CD14-positive monocyte (primary cell): ENCODE data around the gene DTNBP1. TPM values are rescaled to one million over a fixed set of nuclear protein-coding genes. Genes with fewer than 3 reads are reported as not detected.

Experiments
- DNase-seq, 3 donors: peaks; one replicate each; pipeline ENCODE4 v3.0.0-alpha.2; 2011 to 2022
- H2AFZ ChIP-seq: 2 replicates; pipeline ENCODE4 v1.6.0; 2012; ENCODE audit warnings: mild to moderate bottlenecking, low read depth, low read length, inconsistent platforms; ENCODE audit not compliant: insufficient read depth, poor library complexity, severe bottlenecking
- H3K27ac ChIP-seq, 2 donors: 1 replicate in 1 of 2; 2 replicates in 1 of 2; pipeline ENCODE4 v1.5.1; 2012 to 2013; ENCODE audit warnings: low read length in 2 of 2, control low read depth in 1 of 2, inconsistent platforms in 1 of 2, low read depth in 1 of 2, mild to moderate bottlenecking in 1 of 2
- H3K27me3 ChIP-seq, 2 donors: one replicate each; pipeline versions ENCODE4 v1.6.0 to v1.6.1; 2011 to 2013; ENCODE audit warnings: low read length in 2 of 2; ENCODE audit not compliant: control insufficient read depth in 2 of 2, insufficient read depth in 2 of 2
- H3K36me3 ChIP-seq, 2 donors: replicated peaks in 1 of 2; 1 replicate in 1 of 2; 2 replicates in 1 of 2; pipeline versions ENCODE4 v1.5.1 to v1.6.1; 2012 to 2013; ENCODE audit warnings: low read length in 2 of 2, control low read depth in 1 of 2, inconsistent platforms in 1 of 2, mild to moderate bottlenecking in 1 of 2; ENCODE audit not compliant: insufficient read depth in 2 of 2, control insufficient read depth in 1 of 2
- H3K4me1 ChIP-seq, 2 donors: 1 replicate in 1 of 2; 2 replicates in 1 of 2; pipeline versions ENCODE4 v1.5.1 to v1.6.1; 2012 to 2013; ENCODE audit warnings: low read length in 2 of 2, control low read depth in 1 of 2, inconsistent platforms in 1 of 2, mild to moderate bottlenecking in 1 of 2, moderate library complexity in 1 of 2; ENCODE audit not compliant: insufficient read depth in 2 of 2, control insufficient read depth in 1 of 2
- H3K4me2 ChIP-seq: replicated peaks from 2 replicates; pipeline ENCODE3; 2012; ENCODE audit warnings: low read length, moderate library complexity, mild to moderate bottlenecking; ENCODE audit not compliant: poor library complexity, severe bottlenecking; ENCODE audit errors: extremely low read depth
- H3K4me3 ChIP-seq, 3 experiments: fragments of 200-600 bp in 1 of 3; sonication (generic) in 1 of 3; replicated peaks in 1 of 3; 1 replicate in 2 of 3; 2 replicates in 1 of 3; pipeline ENCODE4 v1.5.1; 2011 to 2013; ENCODE audit warnings: low read length in 3 of 3, mild to moderate bottlenecking in 3 of 3, control low read depth in 2 of 3, low read depth in 2 of 3, inconsistent platforms in 1 of 3, moderate library complexity in 1 of 3
- H3K79me2 ChIP-seq: 2 replicates; pipeline ENCODE4 v1.6.0; 2012; ENCODE audit warnings: mild to moderate bottlenecking, control low read depth, inconsistent platforms, low read length, moderate library complexity; ENCODE audit not compliant: insufficient read depth
- H3K9ac ChIP-seq: 2 replicates; pipeline ENCODE4 v1.6.0; 2017; ENCODE audit warnings: low read length, mild to moderate bottlenecking; ENCODE audit not compliant: insufficient read depth, poor library complexity, severe bottlenecking
- H3K9me3 ChIP-seq, 2 donors: replicated peaks in 1 of 2; 1 replicate in 1 of 2; 2 replicates in 1 of 2; pipeline versions ENCODE4 v1.5.1 to v1.6.1; 2012 to 2013; ENCODE audit warnings: low read length in 2 of 2, control low read depth in 1 of 2; ENCODE audit not compliant: control insufficient read depth in 1 of 2, insufficient read depth in 1 of 2
- H4K20me1 ChIP-seq: 2 replicates; pipeline ENCODE4 v1.6.0; 2012; ENCODE audit warnings: mild to moderate bottlenecking, low read length, control low read depth, moderate library complexity; ENCODE audit not compliant: insufficient read depth
- H3K27ac Mint-ChIP-seq, 7 donors: one replicate each; pipeline ENCODE4 v1.8.0; 2020; ENCODE audit warnings: mild to moderate bottlenecking in 7 of 7, mixed read lengths in 7 of 7, moderate library complexity in 6 of 7, inconsistent platforms in 2 of 7
- H3K27me3 Mint-ChIP-seq, 3 donors: one replicate each; pipeline ENCODE4 v1.8.0; 2021 to 2022; ENCODE audit warnings: low read depth in 3 of 3, mild to moderate bottlenecking in 3 of 3, mixed read lengths in 3 of 3, moderate library complexity in 3 of 3, inconsistent platforms in 1 of 3
- H3K36me3 Mint-ChIP-seq, 2 donors: one replicate each; pipeline ENCODE4 v1.8.0; 2020; ENCODE audit warnings: mixed read lengths in 2 of 2, inconsistent platforms in 1 of 2, mild to moderate bottlenecking in 1 of 2
- H3K4me1 Mint-ChIP-seq: one replicate; pipeline ENCODE4 v1.8.0; 2020; ENCODE audit warnings: mild to moderate bottlenecking, mixed read lengths
- H3K4me3 Mint-ChIP-seq, 2 donors: one replicate each; pipeline ENCODE4 v1.8.0; 2020; ENCODE audit warnings: mild to moderate bottlenecking in 2 of 2, mixed read lengths in 2 of 2, moderate library complexity in 1 of 2
- H3K9me3 Mint-ChIP-seq, 7 donors: one replicate each; pipeline ENCODE4 v1.8.0; 2020 to 2022; ENCODE audit warnings: mixed read lengths in 7 of 7, mild to moderate bottlenecking in 6 of 7, moderate library complexity in 6 of 7, inconsistent platforms in 2 of 7
- CTCF ChIP-seq: fragments of 200-600 bp; IDR thresholded peaks from one replicate; pipeline ENCODE4 v1.8.0; 2022; ENCODE audit warnings: antibody characterized with exemption, mild to moderate bottlenecking
- WGBS: methylation state at CpG from one replicate; pipeline ENCODE4 v1.1.5; 2013; ENCODE audit warnings: missing lambda C conversion rate; ENCODE audit not compliant: insufficient coverage; 5-methylcytosine and 5-hydroxymethylcytosine counted together
- intact Hi-C, 2 donors: fragments of 100-400 bp; cut with micrococcal nuclease; formaldehyde crosslinking; loops; one replicate each; pipeline versions ENCODE4 v1.15.0 to v1.15.1; 2023
- polyA plus RNA-seq, 3 donors: library from polyadenylated mRNA; depleted of rRNA in 1 of 3; unstranded in 2 of 3; stranded (reverse) in 1 of 3; fragments of 300-500 nt in 2 of 3; fragments of >200 nt in 1 of 3; fragmentation: Illumina TruSeq in 2 of 3; gene quantifications; 1 replicate in 2 of 3; 2 replicates in 1 of 3; pipeline ENCODE4 v1.2.3, GENCODE V29; 2012 to 2021

DTNBP1 gene
- polyA plus RNA-seq, 3 donors: 19.7 to 26.9 (median 20.5) TPM

DNA sequence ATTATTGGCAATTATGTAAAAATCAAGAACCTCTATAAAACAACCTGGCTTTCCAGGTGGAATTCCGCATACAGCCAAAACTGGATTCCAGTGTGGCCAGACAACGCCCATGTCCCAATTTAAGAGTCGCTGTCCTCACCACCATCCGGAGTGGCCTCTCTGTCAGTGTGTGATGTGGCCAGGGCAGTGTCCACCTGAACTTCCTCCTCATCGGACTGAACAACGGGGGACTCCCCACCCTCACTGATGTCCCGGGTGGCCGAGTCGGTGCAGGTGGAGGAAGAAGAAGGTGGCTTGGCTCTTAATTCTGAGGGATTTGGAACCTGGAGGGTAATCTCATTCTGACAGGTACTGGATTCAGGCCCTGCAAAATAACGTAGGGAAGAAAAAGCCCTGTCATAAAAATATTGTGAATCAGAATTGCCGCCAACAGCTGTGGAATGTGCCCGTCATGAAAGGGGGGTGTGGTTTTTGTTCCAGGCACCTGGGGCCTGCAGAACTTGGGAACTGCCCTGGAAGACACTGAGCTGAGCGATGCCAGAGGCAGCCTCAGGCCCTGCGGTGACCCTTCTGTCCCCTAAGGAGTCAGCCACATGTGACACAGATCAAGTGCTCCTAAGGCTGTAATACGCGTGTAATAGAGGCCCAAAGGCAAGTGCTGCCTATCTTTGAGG lies 139.8 kb downstream of the DTNBP1 start:
- H3K4me3 Mint-ChIP-seq: no peak overlapping the region
- peaks cover 0 to 8% of the 10 kb centered on the region in 2 donors for H3K4me1 ChIP-seq
- intact Hi-C loops: no loop called here
- H3K36me3 ChIP-seq: peaks cover 73 to 91% of the 10 kb centered on the region in 2 donors
- 95% methylated on average over 11 of the region's 16 CpGs for WGBS
- peak overlapping the region in 5 of 7 donors; percentile 63 to 82 (median 72) for H3K27ac Mint-ChIP-seq
- H3K9me3 Mint-ChIP-seq: peaks cover 0 to 4% (median 2%) of the 10 kb centered on the region in 7 donors
- no peaks in the 10 kb centered on the region for H3K27me3 ChIP-seq
- no peaks in the 10 kb centered on the region for H3K9me3 ChIP-seq
- no peaks in the 10 kb centered on the region for H3K79me2 ChIP-seq
- no peak overlapping the region for H3K4me3 ChIP-seq
- no peak overlapping the region for H3K9ac ChIP-seq
- no peak overlapping the region for H3K4me2 ChIP-seq
- no peak for TF ChIP-seq CTCF
- peaks cover 0 to 2% (median 0%) of the 10 kb centered on the region in 3 donors for H3K27me3 Mint-ChIP-seq
- H4K20me1 ChIP-seq: peaks cover 57% of the 10 kb centered on the region
- peaks cover 13% of the 10 kb centered on the region for H3K4me1 Mint-ChIP-seq
- H2AFZ ChIP-seq: no peak overlapping the region
- H3K36me3 Mint-ChIP-seq: peaks cover 80 to 87% of the 10 kb centered on the region in 2 donors
- peak overlapping the region in 1 of 2 donors; percentile 57 for H3K27ac ChIP-seq
- no peak for DNase-seq

DNA sequence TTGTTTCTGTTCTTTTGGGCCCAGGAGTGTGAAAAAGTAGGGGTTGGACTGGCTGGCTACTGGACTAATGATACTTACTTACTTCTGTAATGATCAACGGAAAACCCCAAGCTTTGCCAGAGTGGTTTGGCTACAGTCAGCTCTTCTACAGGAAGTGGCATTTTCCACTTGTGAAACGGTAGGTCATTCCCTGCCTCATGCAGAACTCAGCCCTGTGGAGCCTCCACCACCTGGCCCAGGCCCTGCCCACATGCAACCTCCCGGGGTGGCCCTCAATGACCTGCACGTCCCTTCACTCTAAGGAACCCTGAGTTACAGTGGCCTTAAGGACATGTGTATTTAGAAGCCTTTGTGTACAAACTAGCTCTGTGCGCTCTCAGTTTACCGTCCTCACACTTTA lies 140.4 kb downstream of the DTNBP1 start:
- peak in 1 of 3 donors; percentile 51 for DNase-seq
- H3K36me3 ChIP-seq: peaks cover 79 to 94% of the 10 kb centered on the region in 2 donors
- H3K4me3 Mint-ChIP-seq: no peak overlapping the region
- H3K27ac ChIP-seq: peak overlapping the region in 1 of 2 donors; percentile 57
- WGBS: 7% methylated on average over 3 of the region's 6 CpGs
- no peaks in the 10 kb centered on the region for H3K79me2 ChIP-seq
- no peak overlapping the region for H3K4me3 ChIP-seq
- peaks cover 83 to 90% of the 10 kb centered on the region in 2 donors for H3K36me3 Mint-ChIP-seq
- no peak overlapping the region for H3K9ac ChIP-seq
- H3K27me3 ChIP-seq: no peaks in the 10 kb centered on the region
- peaks cover 0 to 4% (median 2%) of the 10 kb centered on the region in 7 donors for H3K9me3 Mint-ChIP-seq
- H3K4me2 ChIP-seq: no peak overlapping the region
- no peaks in the 10 kb centered on the region for H3K9me3 ChIP-seq
- H4K20me1 ChIP-seq: peaks cover 63% of the 10 kb centered on the region
- peaks cover 0 to 8% of the 10 kb centered on the region in 2 donors for H3K4me1 ChIP-seq
- H2AFZ ChIP-seq: no peak overlapping the region
- peak overlapping the region; percentile 27 to 82 (median 70) for H3K27ac Mint-ChIP-seq
- no peak for TF ChIP-seq CTCF
- intact Hi-C loops: no loop called here
- H3K4me1 Mint-ChIP-seq: peaks cover 13% of the 10 kb centered on the region
- H3K27me3 Mint-ChIP-seq: peaks cover 0 to 2% (median 2%) of the 10 kb centered on the region in 3 donors
